OCI-LY1 (cell line): ENCODE data around the gene GNB1L.

ENCODE experiments used
- CTCF ChIP-seq: fragments of 200-600 bp; sonication (generic), shearing (Covaris generic); IDR thresholded peaks from 2 replicates; pipeline ENCODE4 v1.5.1; 2017; ENCODE audit warnings: mild to moderate bottlenecking, antibody characterized with exemption, low read length, moderate library complexity, mixed read lengths
- EZH2 ChIP-seq: fragments of 200-600 bp; sonication (generic), shearing (Covaris generic); IDR thresholded peaks from 2 replicates; pipeline ENCODE4 v1.8.0; 2017; ENCODE audit warnings: borderline replicate concordance, mixed run types, mild to moderate bottlenecking, antibody characterized with exemption, low read length, moderate library complexity, mixed read lengths

GRCh38 chr22:19808873-19809478 lies 45.7 kb downstream of the GNB1L start:
- TF ChIP-seq EZH2 (no peak), CTCF (no peak)
